A549 (cell line): Measurements from ENCODE around the gene CEBPE. TPM values are rescaled to one million over a fixed set of nuclear protein-coding genes. Genes with fewer than 3 reads are reported as not detected.

Experiments used
- ATAC-seq, 2 experiments: fragments of 200-7000 bp in 1 of 2; fragments of >200 bp in 1 of 2; cut with Nextera tagmentation in 1 of 2; cut with Tn5 transposase in 1 of 2; 3 replicates each; pipeline versions ENCODE4 v1.8.0 to v1.9.1; 2018 to 2020; ENCODE audit warnings: mild to moderate bottlenecking in 1 of 2, moderate library complexity in 1 of 2
- CTCF ChIA-PET: fragments of 300-600 bp; sonication (Branson Sonifier 250); formaldehyde crosslinking; extraction: SDS; loops from one replicate; lab custom pipeline; 2021; ENCODE audit warnings: antibody characterized with exemption, inconsistent platforms; lab: Yijun Ruan, JAX
- POLR2A ChIA-PET: fragments of 350-600 bp; formaldehyde crosslinking; extraction: SDS; loops from one replicate; lab custom pipeline; 2021; ENCODE audit warnings: antibody characterized with exemption, inconsistent platforms; lab: Yijun Ruan, JAX
- DNase-seq, 2 experiments: peaks; one replicate each; pipeline versions ENCODE4 v3.0.0 to v3.0.0-alpha.2; 2011 to 2016; ENCODE audit warnings: low read depth in 1 of 2, low spot score in 1 of 2
- FAIRE-seq: peaks from 2 replicates; lab custom pipeline; 2011; peaks lifted over from hg19 to GRCh38; lab: Jason Lieb, UNC
- H3K27ac ChIP-seq, 2 experiments: fragments of >200 bp; sonication (Bioruptor Twin); formaldehyde crosslinking; 3 replicates each; pipeline ENCODE4 v1.5.1; 2016 to 2017
- H3K4me1 ChIP-seq: fragments of >200 bp; sonication (Bioruptor Twin); formaldehyde crosslinking; 3 replicates; pipeline ENCODE4 v1.6.1; 2016
- H3K4me2 ChIP-seq: fragments of >200 bp; sonication (Bioruptor Twin); formaldehyde crosslinking; 3 replicates; pipeline ENCODE4 v1.6.1; 2016
- H3K4me3 ChIP-seq: fragments of >200 bp; sonication (Bioruptor Twin); formaldehyde crosslinking; 3 replicates; pipeline ENCODE4 v1.5.1; 2016
- H3K9me3 ChIP-seq: fragments of >200 bp; sonication (Bioruptor Twin); formaldehyde crosslinking; 3 replicates; pipeline ENCODE4 v1.6.1; 2016
- BHLHE40 ChIP-seq: IDR thresholded peaks from 2 replicates; pipeline ENCODE4 v1.6.1; 2012; ENCODE audit warnings: low read depth, low read length, inconsistent platforms
- CBX2 ChIP-seq: fragments of 200-600 bp; sonication (generic); IDR thresholded peaks from 2 replicates; pipeline ENCODE4 v1.6.1; 2016; ENCODE audit warnings: low read depth, mild to moderate bottlenecking, borderline replicate concordance
- CHD4 ChIP-seq: fragments of 200-600 bp; sonication (generic); IDR thresholded peaks from 2 replicates; pipeline ENCODE4 v1.6.1; 2016; ENCODE audit warnings: antibody characterized with exemption, mild to moderate bottlenecking, borderline replicate concordance
- CTCF ChIP-seq: fragments of >200 bp; sonication (Bioruptor Twin); formaldehyde crosslinking; IDR thresholded peaks from 3 replicates; pipeline ENCODE4 v1.5.1; 2016
- EHMT2 ChIP-seq: fragments of 200-600 bp; sonication (generic); IDR thresholded peaks from 2 replicates; pipeline ENCODE4 v1.6.1; 2016; ENCODE audit warnings: antibody characterized with exemption, low read depth, mild to moderate bottlenecking, moderate library complexity
- ESRRA ChIP-seq: fragments of 150-350 bp; IDR thresholded peaks from 2 replicates; pipeline ENCODE4 v1.6.1; 2014; ENCODE audit warnings: mild to moderate bottlenecking, low read length, borderline replicate concordance
- FOSB ChIP-seq: fragments of 250-450 bp; sonication (Bioruptor Pico); IDR thresholded peaks from 2 replicates; pipeline ENCODE4 v1.5.0; 2020; ENCODE audit warnings: mild to moderate bottlenecking, moderate library complexity
- FOSL2 ChIP-seq, 2 experiments: fragments of 450-650 bp in 1 of 2; fragments of >200 bp in 1 of 2; sonication (Bioruptor Twin) in 1 of 2; formaldehyde crosslinking; IDR thresholded peaks; 2 replicates each; pipeline versions ENCODE4 v1.5.0 to v1.6.1; 2016 to 2020; ENCODE audit warnings: mild to moderate bottlenecking in 1 of 2, moderate library complexity in 1 of 2
- HOXA7 ChIP-seq: fragments of 250-450 bp; sonication (Bioruptor Pico); IDR thresholded peaks from 2 replicates; pipeline ENCODE4 v1.5.0; 2020; ENCODE audit warnings: mild to moderate bottlenecking, moderate library complexity
- JUN ChIP-seq, 2 experiments: fragments of >200 bp; sonication (Bioruptor Twin); formaldehyde crosslinking; IDR thresholded peaks; 2 replicates in 1 of 2; 3 replicates in 1 of 2; pipeline ENCODE4 v1.6.1; 2016 to 2017
- KDM1A ChIP-seq: fragments of 200-600 bp; sonication (generic); IDR thresholded peaks from 2 replicates; pipeline ENCODE4 v1.6.1; 2016; ENCODE audit warnings: low read depth, mild to moderate bottlenecking
- KDM5A ChIP-seq: fragments of 200-600 bp; sonication (generic); IDR thresholded peaks from 2 replicates; pipeline ENCODE4 v1.6.1; 2016; ENCODE audit warnings: antibody characterized with exemption, mild to moderate bottlenecking
- NR3C1 ChIP-seq: fragments of >200 bp; sonication (Bioruptor Twin); formaldehyde crosslinking; IDR thresholded peaks from 3 replicates; pipeline ENCODE4 v1.6.1; 2017
- POLR2A ChIP-seq: IDR thresholded peaks from 2 replicates; pipeline ENCODE4 v1.6.1; 2012; ENCODE audit warnings: mild to moderate bottlenecking, low read length
- RAD21 ChIP-seq, 2 experiments: fragments of >200 bp in 1 of 2; sonication (Bioruptor Twin) in 1 of 2; formaldehyde crosslinking in 1 of 2; IDR thresholded peaks in 1 of 2; conservative IDR thresholded peaks in 1 of 2; 2 replicates in 1 of 2; 3 replicates in 1 of 2; pipeline ENCODE4 v1.6.1; 2012 to 2018; ENCODE audit warnings: inconsistent platforms in 1 of 2
- SREBF2 ChIP-seq: fragments of 450-650 bp; IDR thresholded peaks from 2 replicates; pipeline ENCODE4 v1.6.1; 2014; ENCODE audit warnings: mild to moderate bottlenecking, moderate library complexity
- TFCP2L1 ChIP-seq: fragments of 250-450 bp; sonication (Bioruptor Pico); IDR thresholded peaks from 2 replicates; pipeline ENCODE4 v1.5.0; 2021; ENCODE audit warnings: mild to moderate bottlenecking
- ZSCAN20 ChIP-seq: fragments of 250-450 bp; sonication (Bioruptor Pico); IDR thresholded peaks from 2 replicates; pipeline ENCODE4 v1.8.0; 2022; ENCODE audit warnings: mild to moderate bottlenecking, moderate library complexity
- WGBS: methylation state at CpG from one replicate; pipeline ENCODE4 v1.1.6; 2017; ENCODE audit errors: missing lambda C conversion rate; 5-methylcytosine and 5-hydroxymethylcytosine counted together
- polyA plus RNA-seq, 4 experiments: library from polyadenylated mRNA; depleted of rRNA in 3 of 4; stranded (reverse); fragments of >200 nt; fragmentation: RNase III in 1 of 4; extraction: RNeasy Plus Mini Kit Qiagen cat#74134 plus additional on column Dnase treatment in 1 of 4; gene quantifications; 2 replicates in 3 of 4; 3 replicates in 1 of 4; pipeline ENCODE4 v1.2.3, GENCODE V29; 2011 to 2017
- TF ChIP-seq, protein P1 (sequence below): fragments of 250-450 bp; sonication (Bioruptor Pico); IDR thresholded peaks from 2 replicates; pipeline ENCODE4 v1.5.0; 2020; ENCODE audit warnings: low read depth, mild to moderate bottlenecking, moderate library complexity
- TF ChIP-seq, protein P2 (sequence below): fragments of 450-650 bp; IDR thresholded peaks from 2 replicates; pipeline ENCODE4 v1.6.1; 2014; ENCODE audit warnings: antibody characterized with exemption
- TF ChIP-seq, protein P3 (sequence below): fragments of 150-350 bp; IDR thresholded peaks from 2 replicates; pipeline ENCODE4 v1.6.1; 2014; ENCODE audit warnings: low read depth, mild to moderate bottlenecking, low read length

The CEBPE gene
- polyA plus RNA-seq, 2 of the 4 experiments (the other 2 are of a cell fraction) = 0.05 TPM; not detected in 1

DNA sequence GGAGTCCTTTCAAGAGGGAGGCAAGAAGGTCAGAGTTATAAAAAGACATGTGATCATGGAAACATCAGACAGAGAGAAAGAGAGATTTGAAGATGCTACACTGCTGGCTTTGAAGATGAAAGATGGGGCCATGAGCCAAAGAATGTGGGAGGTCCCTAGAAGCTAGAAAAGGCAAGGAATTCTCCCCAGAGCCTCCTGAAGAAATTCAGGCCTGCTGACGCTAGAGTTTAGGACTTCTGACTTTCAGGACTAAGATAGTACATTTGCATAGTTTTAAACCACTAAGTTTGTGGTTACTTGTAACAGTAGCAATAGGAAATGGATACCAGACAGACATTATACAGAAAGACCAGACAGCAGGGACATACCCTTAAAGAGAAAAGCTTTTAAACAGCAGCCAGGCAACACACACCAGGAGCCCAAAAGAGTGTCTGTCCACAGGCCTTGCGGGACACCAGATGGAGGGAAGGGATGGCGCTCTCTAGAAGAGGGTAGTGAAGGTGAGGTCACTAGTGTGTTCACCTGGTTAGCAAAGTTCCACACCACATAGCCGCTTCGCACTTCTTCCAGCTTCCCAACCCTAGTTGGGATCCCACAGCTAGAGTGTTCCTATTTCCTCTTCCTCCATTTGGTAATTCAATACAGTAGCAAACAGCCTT lies 29.7 kb upstream of the CEBPE start (continued):
- no peak for TF ChIP-seq KDM5A
- TF ChIP-seq, all 56 proteins: peak for 0

DNA sequence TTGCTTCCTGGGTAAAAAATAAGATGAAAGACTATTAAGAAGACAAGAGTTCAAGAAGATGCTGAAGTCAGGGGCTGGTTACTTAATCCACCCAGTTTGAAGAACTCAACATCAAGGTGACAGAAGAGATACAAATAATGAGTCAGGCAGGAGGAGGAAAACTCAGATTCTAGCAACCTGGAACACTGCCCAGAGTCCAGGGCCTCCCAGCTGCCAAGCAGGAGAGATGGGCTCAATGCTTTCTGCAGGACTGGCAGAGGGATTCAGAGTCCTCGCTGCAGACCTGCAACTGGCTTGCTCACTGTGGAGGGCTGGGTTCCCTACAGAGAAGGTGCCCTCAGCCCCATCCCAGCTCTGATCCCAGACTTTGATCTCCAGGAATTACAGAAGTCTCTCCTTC lies 28.6 kb upstream of the CEBPE start:
- H3K4me1 ChIP-seq = peaks cover 28% of the 10 kb centered on the region

DNA sequence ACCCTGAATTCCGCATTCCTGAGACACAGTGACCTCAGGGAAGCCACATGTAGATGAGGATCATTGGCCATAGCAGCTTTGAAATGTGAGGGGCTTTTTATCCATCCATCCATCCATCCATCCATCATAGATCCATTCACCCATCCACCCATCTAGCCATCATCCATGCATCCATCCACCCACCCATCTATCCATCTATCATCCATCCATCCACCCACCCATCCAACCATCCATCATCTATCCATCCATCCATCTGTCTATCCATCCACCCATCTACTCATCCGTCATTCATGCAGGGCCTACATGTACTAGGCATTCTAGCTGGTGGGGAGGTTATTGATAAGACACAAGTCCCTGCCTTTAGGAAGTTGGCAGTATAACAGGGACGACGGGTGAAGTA lies 27.9 kb upstream of the CEBPE start:
- ATAC-seq = no peak

More for the DNA sequence above, 28.6 kb upstream of the CEBPE start:
- peak overlapping the region in 1 of 2 experiments; percentile 32; a peak in 3 of 6 replicates for H3K27ac ChIP-seq
- no peaks in the 10 kb centered on the region for H3K9me3 ChIP-seq
- CTCF ChIA-PET = interaction anchor here (0.5 to 12.5 kb wide), 5 partner anchors 25 to 175 kb away, joined by 3 to 80 read pairs (median 3); partner anchors contain the start of genes CEBPE and SLC7A8
- TF ChIP-seq SREBF2 (no peak), FOSL2 (IDR thresholded peaks at IDR 0.05) (no peak), FOSL2 (CRISPR knock-in tag; IDR thresholded peaks at IDR 0.05) (0 out of 2 replicates have a peak, but pooled peaks have one; percentile 6)
- DNase-seq = peak in 1 of 2 experiments; percentile 48
- 63% methylated on average over 1 of the region's 1 CpG for WGBS
- peak in 1 of 2 experiments; percentile 64; a peak in 3 of 6 replicates for ATAC-seq
- no peak overlapping the region for H3K4me3 ChIP-seq
- POLR2A ChIA-PET = no interaction called here
- H3K4me2 ChIP-seq = peak overlapping the region; percentile 25; the same call in 2 of the 3 replicates
- no peak for FAIRE-seq

More for the DNA sequence above, 27.9 kb upstream of the CEBPE start:
- POLR2A ChIA-PET = no interaction called here
- Histone ChIP-seq H3K4me3 (no peak overlapping the region), H3K4me1 (peaks cover 34% of the 10 kb centered on the region), H3K9me3 (no peaks in the 10 kb centered on the region), H3K4me2 (peak overlapping the region; percentile 35; the same call in 1 of the 3 replicates), H3K27ac (peak overlapping the region; percentile 22 to 50; a peak in 4 of 6 replicates)
- FAIRE-seq (no peak), DNase-seq (no peak)
- 63% methylated on average over 4 of the region's 4 CpGs for WGBS
- CTCF ChIA-PET = interaction anchor here (0.9 to 12.5 kb wide), 4 partner anchors 25 to 175 kb away, joined by 3 to 80 read pairs (median 39); partner anchors contain the start of genes CEBPE and SLC7A8
- TF ChIP-seq CTCF = no peak
- no peak for TF ChIP-seq EHMT2
- TF ChIP-seq, protein P1, sequence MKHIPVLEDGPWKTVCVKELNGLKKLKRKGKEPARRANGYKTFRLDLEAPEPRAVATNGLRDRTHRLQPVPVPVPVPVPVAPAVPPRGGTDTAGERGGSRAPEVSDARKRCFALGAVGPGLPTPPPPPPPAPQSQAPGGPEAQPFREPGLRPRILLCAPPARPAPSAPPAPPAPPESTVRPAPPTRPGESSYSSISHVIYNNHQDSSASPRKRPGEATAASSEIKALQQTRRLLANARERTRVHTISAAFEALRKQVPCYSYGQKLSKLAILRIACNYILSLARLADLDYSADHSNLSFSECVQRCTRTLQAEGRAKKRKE (CRISPR knock-in tag) = no peak
- no peak for TF ChIP-seq NR3C1
- no peak for TF ChIP-seq TFCP2L1 (CRISPR knock-in tag)
- TF ChIP-seq, protein P2, sequence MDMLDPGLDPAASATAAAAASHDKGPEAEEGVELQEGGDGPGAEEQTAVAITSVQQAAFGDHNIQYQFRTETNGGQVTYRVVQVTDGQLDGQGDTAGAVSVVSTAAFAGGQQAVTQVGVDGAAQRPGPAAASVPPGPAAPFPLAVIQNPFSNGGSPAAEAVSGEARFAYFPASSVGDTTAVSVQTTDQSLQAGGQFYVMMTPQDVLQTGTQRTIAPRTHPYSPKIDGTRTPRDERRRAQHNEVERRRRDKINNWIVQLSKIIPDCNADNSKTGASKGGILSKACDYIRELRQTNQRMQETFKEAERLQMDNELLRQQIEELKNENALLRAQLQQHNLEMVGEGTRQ = no peak
- no peak for TF ChIP-seq HOXA7 (CRISPR knock-in tag)
- no peak for TF ChIP-seq ESRRA
- TF ChIP-seq, protein P3, sequence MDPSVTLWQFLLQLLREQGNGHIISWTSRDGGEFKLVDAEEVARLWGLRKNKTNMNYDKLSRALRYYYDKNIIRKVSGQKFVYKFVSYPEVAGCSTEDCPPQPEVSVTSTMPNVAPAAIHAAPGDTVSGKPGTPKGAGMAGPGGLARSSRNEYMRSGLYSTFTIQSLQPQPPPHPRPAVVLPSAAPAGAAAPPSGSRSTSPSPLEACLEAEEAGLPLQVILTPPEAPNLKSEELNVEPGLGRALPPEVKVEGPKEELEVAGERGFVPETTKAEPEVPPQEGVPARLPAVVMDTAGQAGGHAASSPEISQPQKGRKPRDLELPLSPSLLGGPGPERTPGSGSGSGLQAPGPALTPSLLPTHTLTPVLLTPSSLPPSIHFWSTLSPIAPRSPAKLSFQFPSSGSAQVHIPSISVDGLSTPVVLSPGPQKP = no peak
- no peak for TF ChIP-seq ZSCAN20 (CRISPR knock-in tag)
- TF ChIP-seq JUN (IDR thresholded peaks at IDR 0.05) = no peak
- TF ChIP-seq KDM1A = no peak
- no peak for TF ChIP-seq BHLHE40
- TF ChIP-seq FOSB (CRISPR knock-in tag) = no peak
- TF ChIP-seq RAD21 (conservative IDR thresholded peaks at IDR 0.05 in 1 of 2, IDR thresholded peaks at IDR 0.05 in 1 of 2) = no peak
- no peak for TF ChIP-seq KDM5A
- TF ChIP-seq POLR2A = no peak
- no peak for TF ChIP-seq CHD4
- no peak for TF ChIP-seq CBX2
